HG03196 (cell line): Measurements from ENCODE around the gene ARCN1.

Experiments used
- ATAC-seq: cut with Tn5 transposase; IDR thresholded peaks from one replicate; pipeline ENCODE4 v1.9.1; 2021; ENCODE audit not compliant: unreplicated experiment

ARCN1 gene

DNA sequence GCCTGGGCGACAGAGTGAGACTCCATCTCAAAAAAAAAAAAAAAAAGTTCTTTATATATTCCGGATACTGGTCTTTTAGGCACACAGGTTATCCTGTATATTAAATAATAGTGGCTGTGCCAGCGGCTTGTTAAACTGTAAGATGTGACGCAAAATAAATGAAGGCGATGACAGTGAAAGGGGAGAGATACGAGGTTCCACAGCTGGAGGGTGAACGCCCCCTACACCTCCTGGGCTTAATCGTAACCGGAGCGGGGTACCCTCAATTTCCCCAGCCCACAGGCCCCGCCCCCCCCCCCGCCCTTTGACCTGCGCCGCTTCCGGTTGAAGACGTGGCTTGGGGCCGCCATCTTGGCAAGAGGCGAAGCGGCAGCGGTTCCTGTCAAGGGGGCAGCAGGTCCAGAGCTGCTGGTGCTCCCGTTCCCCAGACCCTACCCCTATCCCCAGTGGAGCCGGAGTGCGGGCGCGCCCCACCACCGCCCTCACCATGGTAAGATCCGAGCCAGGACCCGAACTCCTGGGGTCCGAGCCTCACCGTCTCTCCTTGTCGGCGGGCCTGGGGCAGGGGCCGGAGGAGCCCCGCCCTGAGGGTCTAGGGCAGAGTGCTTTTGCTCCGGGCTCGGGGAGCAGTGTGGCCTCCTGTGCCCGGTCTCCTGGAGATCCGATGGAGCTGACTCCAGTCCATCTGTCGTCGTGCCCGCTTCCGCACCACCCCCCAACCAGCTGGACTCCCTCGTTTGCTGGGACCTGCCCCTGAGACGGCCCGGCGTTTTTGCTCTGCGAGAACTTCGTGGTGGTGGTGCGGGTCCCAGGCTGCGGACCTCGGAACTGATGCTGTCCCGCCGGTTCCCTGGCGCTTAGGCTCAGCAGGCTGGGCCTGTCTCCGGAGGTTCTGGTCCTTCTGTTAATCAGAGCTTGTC is at the start of gene ARCN1:
ARCN1 (plus strand) TSS at position 349 of the 920 bp plus-strand sequence; CDS start at position 488, 139 bp downstream.
- ATAC-seq: peak; percentile 69

DNA sequence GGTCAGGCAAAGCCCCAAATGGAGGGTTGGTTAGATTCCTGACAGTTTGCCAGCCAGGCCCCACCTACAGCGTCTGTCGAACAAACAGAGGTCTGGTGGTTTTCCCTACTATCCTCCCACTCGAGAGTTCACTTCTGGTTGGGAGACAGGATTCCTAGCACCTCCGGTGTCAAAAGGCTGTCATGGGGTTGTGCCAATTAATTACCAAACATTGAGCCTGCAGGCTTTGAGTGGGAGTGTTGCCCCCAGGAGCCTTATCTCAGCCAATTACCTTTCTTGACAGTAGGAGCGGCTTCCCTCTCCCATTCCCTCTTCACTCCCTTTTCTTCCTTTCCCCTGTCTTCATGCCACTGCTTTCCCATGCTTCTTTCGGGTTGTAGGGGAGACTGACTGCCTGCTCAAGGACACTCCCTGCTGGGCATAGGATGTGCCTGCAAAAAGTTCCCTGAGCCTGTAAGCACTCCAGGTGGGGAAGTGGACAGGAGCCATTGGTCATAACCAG is 49.6 kb upstream of the ARCN1 start:
- no peak for ATAC-seq

DNA sequence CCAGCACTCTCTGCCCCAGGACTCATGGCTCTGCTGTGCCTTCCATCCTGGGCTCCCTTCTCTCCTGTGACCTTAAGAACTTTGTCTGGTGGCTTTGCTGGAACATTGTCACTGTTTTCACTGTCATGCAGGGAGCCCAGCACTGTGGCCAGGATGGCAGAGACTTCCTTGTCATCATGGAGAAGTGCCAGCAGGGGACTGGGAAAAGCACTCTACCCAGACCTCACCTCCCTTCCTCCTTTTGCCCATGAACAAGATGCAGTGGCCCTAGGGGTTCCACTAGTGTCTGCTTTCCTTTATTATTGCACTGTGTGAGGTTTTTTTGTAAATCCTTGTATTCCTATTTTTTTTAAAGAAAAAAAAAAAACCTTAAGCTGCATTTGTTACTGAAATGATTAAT is 47.9 kb upstream of the ARCN1 start:
- no peak for ATAC-seq

DNA sequence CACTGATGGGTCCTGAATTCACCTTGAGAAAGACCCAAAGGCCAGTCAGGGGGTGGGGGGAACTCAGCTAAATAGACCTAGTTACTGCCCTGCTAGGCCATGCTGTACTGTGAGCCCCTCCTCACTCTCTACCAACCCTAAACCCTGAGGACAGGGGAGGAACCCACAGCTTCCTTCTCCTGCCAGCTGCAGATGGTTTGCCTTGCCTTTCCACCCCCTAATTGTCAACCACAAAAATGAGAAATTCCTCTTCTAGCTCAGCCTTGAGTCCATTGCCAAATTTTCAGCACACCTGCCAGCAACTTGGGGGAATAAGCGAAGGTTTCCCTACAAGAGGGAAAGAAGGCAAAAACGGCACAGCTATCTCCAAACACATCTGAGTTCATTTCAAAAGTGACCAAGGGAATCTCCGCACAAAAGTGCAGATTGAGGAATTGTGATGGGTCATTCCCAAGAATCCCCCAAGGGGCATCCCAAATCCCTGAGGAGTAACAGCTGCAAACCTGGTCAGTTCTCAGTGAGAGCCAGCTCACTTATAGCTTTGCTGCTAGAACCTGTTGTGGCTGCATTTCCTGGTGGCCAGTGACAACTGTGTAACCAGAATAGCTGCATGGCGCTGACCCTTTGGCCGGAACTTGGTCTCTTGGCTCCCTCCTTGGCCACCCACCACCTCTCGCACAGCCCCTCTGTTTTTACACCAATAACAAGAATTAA is 47.3 kb upstream of the ARCN1 start:
- no peak for ATAC-seq

DNA sequence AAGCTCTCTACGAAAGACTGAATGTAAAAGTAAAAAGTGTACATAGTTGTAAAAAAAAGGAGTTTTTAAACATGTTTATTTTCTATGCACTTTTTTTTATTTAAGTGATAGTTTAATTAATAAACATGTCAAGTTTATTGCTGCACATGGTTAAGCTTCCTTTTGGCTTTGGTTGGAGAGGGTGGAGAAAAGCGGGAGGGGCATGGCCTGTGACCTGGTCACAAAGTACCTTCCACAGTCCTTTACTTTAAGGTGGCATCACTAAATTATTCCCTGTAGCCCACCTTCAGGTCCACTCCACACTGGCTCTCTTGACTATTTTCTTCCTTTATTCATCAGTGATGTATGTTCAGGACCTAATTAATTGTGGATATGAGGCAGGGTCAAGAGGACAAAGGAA is 45.5 kb upstream of the ARCN1 start:
- no peak for ATAC-seq

DNA sequence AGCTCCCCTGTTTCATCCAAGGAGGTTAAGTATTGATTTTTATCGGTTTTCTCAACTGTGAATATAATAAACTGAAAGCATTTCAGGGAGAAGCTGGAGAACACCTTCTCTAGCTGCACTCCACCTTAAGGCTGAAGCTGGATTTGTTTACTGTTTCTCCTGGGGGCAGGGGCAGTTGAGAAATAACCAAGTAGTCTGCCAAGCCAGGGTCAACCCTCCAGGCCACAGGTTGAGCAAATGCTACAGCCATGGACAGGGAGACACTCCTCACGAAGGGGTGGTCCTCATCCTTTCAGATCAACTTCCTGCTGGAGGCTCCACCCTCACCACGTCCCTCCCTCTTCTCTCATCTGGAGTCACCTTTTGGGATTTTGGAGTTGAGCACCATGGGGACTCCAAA is 45.1 kb upstream of the ARCN1 start, which contains the start of gene TTC36:
TTC36 (plus strand) TSS at position 366 of the 400 bp plus-strand sequence; CDS start at position 387, 21 bp downstream.
- ATAC-seq: no peak

DNA sequence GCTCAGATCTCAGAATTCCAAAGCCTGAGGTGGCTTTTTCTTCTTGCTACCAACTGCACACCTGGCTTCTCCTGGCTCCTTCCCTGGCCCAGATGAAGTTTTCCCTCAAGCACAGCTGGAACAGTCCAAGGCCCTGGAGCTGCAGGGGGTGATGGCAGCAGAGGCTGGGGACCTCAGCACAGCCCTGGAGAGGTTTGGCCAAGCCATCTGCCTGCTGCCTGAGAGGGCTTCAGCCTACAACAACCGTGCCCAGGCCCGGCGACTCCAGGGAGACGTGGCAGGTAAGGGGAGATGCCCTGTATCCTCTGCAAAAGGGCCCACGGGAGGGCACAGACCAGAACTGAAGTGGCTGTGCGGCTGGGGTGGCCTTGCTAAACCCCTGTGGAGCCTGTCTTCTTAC is 43.7 kb upstream of the ARCN1 start:
- no peak for ATAC-seq

DNA sequence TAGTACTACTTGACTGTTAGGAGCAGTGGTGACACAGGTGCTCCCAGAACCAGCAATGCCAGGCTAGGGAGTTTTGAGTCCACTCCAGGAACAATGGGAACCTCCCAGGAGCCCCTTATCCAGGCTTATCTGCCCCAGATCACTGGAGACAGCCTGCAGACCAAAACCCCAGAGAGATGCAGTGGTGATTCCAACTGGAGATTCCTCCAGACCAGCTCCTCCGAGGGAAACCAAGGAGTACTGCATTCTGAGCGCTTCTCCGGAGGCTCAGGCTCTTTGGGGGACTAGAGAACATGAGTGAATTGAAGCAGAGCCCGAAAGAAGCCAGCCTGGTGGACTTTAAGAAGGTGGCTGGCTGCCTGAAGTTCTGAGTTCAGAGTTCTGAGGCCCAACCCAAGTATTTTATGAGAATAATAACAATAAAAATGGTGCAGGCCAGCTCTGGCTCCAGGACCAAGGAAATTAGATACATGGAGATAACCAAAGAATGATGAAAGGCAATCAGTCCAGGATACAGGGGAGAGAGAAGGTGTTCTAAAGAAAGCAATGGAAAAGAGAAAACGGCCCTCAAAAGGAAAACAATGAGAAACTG is 42.5 kb upstream of the ARCN1 start:
- ATAC-seq: no peak

DNA sequence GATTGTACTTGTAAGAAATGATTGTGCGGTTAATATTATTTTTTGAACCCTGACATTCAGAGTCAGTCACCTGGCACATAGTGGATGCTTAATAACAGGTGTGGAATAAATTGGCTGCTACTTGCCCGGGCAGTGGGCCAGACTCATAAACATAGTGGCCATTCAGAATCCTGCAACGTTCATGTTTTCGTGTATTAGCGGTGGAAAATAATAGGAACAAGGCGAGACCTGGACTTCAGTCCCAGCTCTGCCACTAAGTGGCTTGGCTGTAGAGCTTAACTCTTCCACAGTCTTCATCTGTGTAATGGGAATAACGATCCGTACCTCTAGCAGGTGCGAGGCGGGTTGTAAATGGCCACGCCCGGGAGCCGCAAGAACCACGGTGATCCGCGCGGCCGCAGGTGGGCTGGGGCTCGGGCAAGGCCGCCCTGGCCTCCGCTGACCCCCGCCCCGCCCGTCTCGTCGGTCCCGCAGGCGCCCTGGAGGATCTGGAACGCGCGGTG is 42.0 kb upstream of the ARCN1 start:
- no peak for ATAC-seq

DNA sequence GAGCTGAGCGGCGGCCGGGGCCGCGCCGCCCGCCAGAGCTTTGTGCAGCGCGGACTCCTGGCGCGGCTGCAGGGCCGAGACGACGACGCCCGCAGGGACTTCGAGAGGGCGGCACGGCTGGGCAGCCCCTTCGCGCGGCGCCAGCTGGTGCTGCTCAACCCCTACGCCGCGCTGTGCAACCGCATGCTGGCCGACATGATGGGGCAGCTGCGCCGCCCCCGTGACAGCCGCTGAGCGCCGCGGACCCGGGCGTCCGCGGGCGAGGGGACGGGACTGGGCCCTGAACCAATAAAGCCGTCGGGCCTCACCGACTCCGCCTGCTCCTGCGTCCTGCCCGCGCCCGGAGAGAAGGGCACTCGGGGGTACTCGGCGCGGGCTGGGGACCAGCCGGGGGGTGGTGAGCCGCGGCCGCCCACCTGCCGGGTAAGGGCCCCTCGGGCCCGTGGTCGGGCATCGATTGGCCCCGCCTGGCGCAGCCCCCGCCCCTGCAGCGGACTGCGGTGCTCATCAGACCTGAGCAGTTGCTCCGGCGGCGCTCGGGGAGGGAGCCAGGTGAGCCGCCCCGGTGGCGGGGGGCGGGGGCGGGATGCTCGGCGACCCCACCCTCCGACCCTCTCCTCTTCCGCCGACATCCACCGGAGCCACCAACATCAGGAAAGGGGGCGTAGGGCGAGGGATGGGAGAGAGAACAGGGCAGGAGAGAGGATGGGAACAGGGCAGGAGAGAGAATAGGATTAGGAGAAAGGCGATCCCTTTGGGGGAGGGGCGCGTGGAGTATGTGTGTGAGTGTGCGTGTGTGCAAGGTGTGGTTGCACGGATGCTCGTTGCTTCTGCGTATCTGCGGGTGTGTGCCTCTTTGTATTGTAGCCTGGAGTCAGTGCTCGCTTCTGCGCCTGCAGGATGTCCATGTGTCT is 41.3 kb upstream of the ARCN1 start, which contains the start of gene TMEM25:
TMEM25 (plus strand) TSS at position 510 of the 914 bp plus-strand sequence. CDS start 610 bp downstream, outside the sequence.
- ATAC-seq: no peak

DNA sequence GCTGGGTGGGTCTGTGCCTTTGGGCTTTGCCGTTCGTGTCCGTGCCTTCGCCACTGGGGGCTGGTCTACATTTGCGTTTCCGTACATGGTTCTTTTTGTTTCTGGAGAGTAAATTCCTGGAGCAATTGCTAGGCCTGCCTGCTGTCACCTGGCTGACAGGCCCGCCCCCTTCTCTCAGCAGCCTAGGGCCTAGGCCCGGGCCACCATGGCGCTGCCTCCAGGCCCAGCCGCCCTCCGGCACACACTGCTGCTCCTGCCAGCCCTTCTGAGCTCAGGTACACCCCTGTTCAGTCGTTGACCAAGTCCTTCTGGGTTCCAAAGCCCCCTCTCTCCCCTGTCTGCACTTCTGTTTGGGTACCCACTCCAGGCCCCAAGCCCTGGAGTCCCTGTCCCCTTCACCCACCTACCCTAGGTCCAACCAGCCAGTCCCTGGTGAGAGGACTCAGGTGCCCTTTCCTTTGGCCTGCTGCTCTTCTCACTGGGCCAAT is 40.6 kb upstream of the ARCN1 start:
- no peak for ATAC-seq

DNA sequence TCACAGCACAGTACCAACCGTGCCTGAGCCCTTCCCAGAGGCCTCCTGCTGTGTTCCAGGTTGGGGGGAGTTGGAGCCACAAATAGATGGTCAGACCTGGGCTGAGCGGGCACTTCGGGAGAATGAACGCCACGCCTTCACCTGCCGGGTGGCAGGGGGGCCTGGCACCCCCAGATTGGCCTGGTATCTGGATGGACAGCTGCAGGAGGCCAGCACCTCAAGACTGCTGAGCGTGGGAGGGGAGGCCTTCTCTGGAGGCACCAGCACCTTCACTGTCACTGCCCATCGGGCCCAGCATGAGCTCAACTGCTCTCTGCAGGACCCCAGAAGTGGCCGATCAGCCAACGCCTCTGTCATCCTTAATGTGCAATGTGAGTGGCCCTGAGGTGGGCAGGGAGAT is 40.1 kb upstream of the ARCN1 start:
- no peak for ATAC-seq

DNA sequence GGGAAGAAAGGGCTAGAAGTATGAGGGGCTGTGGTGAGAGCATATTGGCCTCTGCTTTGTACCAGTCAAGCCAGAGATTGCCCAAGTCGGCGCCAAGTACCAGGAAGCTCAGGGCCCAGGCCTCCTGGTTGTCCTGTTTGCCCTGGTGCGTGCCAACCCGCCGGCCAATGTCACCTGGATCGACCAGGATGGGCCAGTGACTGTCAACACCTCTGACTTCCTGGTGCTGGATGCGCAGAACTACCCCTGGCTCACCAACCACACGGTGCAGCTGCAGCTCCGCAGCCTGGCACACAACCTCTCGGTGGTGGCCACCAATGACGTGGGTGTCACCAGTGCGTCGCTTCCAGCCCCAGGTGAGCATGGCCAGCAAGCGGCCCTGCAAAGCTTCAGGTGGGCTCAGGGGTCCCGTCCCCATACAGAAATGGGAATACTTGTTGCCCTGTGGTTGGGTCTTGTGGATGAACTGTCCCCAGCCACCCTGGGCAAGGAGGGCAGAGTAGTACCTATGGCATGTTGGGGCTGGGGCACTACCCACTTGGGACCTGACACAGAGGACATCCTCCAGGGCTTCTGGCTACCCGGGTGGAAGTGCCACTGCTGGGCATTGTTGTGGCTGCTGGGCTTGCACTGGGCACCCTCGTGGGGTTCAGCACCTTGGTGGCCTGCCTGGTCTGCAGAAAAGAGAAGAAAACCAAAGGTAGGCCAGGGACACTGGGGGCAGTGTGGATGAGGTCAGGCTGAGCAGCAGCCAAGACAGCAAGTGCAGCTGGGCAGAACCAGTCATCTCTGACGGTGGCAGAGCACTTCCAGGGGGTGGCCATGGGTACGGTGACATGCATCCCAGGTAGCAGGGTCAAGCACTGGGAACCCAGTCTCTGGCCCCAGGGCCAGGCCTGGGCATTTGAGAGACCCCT is 39.1 kb upstream of the ARCN1 start:
- ATAC-seq: no peak

DNA sequence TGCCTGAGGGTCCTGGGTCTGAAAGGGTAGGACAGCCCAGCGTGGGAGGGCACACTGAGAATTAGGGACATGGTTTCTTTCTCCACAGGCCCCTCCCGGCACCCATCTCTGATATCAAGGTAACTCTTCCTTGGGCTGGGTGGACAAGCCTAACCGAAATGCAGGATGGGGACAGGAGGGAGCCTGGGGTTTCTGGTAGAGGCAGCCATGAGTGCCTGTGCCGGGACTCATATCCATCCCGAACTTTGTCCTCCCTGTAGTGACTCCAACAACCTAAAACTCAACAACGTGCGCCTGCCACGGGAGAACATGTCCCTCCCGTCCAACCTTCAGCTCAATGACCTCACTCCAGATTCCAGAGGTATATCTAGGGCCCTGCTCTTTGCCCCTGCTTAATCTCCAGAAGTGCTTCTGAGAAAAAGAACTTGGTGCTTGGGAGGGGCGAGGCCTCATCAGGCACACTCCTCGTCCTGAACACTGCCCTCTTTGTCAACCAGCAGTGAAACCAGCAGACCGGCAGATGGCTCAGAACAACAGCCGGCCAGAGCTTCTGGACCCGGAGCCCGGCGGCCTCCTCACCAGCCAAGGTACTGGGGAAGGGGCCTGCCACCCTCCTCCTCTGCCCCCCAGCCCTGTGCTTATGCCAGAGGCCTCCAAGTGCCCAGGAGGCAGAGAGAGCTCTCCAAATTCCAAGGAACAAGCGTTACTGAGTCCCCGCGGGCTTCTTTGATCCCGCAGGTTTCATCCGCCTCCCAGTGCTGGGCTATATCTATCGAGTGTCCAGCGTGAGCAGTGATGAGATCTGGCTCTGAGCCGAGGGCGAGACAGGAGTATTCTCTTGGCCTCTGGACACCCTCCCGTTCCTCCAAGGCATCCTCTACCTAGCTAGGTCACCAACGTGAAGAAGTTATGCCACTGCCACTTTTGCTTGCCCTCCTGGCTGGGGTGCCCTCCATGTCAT is 38.2 kb upstream of the ARCN1 start:
- no peak for ATAC-seq

DNA sequence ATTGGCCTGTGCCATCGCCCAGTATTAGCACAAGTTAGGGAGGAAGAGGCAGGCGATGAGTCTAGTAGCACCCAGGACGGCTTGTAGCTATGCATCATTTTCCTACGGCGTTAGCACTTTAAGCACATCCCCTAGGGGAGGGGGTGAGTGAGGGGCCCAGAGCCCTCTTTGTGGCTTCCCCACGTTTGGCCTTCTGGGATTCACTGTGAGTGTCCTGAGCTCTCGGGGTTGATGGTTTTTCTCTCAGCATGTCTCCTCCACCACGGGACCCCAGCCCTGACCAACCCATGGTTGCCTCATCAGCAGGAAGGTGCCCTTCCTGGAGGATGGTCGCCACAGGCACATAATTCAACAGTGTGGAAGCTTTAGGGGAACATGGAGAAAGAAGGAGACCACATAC is 36.9 kb upstream of the ARCN1 start:
- ATAC-seq: no peak

DNA sequence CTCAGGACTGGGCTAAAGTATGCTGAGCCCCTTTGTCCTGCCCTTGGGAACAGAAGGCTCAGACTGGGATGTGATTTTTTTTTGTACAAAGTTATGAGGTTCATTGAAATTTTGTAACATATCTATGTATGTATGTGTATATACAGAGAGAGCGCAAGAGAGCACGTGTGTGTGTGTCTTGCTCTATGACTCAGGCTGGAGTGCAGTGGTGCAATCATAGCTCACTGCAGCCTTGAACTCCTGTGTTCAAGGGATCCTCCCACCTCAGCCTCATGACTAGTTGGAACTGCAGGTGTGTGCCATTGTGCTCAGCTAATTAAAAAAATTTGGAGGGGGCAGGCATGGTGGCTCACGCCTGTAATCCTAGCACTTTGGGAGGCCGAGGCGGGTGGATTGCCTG is 35.5 kb upstream of the ARCN1 start:
- ATAC-seq: no peak

DNA sequence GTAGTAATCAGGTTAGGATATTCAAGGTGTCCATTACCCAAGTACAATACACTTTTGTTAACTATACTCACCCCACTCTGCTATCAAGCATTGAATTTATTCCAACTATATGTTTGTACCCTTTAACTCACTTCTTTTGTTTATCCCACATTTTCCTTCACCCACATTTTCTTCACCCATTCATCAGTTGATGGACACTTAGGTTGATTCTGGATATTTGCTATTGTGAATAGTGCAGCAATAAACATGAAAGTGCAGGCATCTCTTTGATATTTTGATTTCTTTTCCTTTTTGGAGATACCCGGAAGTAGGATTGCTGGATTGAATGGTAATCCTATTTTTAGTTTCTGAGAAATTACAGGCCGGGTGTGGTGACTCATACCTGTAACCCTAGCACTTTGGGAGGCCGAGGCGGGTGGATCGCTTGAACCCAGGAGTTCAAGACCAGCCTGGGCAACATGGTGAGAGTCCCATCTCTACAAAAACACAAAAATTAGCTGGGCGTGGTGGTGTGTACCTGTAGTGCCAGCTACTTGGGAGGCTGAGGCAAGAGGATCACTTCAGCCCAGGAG is 34.7 kb upstream of the ARCN1 start:
- no peak for ATAC-seq
